HepG2 (cell line): Measurements from ENCODE around the gene DENND1C. TPM values are rescaled to one million over a fixed set of nuclear protein-coding genes. Genes with fewer than 3 reads are reported as not detected.

Experiments
- ARHGAP35 ChIP-seq: sonication (generic); formaldehyde crosslinking; IDR thresholded peaks from 2 replicates; pipeline ENCODE4 v1.9.0; 2022; ENCODE audit warnings: mild to moderate bottlenecking, inconsistent platforms, moderate library complexity, missing genetic modification reagents, borderline replicate concordance
- DPF2 ChIP-seq: sonication (generic); formaldehyde crosslinking; IDR thresholded peaks from 2 replicates; pipeline ENCODE4 v1.4.0; 2020; ENCODE audit warnings: mild to moderate bottlenecking, low read depth, missing genetic modification reagents, borderline replicate concordance
- HDAC6 ChIP-seq: fragments of 200-600 bp; sonication (generic); IDR thresholded peaks from 2 replicates; pipeline ENCODE4 v1.7.0; 2017; ENCODE audit warnings: mild to moderate bottlenecking, antibody characterized with exemption, low read length, low read depth
- IRF1 ChIP-seq: sonication (generic); formaldehyde crosslinking; IDR thresholded peaks from 2 replicates; pipeline ENCODE4 v1.4.0; 2020; ENCODE audit warnings: low read depth, mild to moderate bottlenecking, missing genetic modification reagents
- KDM2A ChIP-seq: sonication (generic); formaldehyde crosslinking; IDR thresholded peaks from 2 replicates; pipeline ENCODE4 v1.4.0; 2020; ENCODE audit warnings: low read depth, missing genetic modification reagents, borderline replicate concordance
- MIER3 ChIP-seq: IDR thresholded peaks from 2 replicates; pipeline ENCODE4 v1.6.1; 2016; ENCODE audit warnings: missing compliant biosample characterization, borderline replicate concordance
- ONECUT2 ChIP-seq: sonication (generic); formaldehyde crosslinking; IDR thresholded peaks from 2 replicates; pipeline ENCODE4 v1.4.0; 2020; ENCODE audit warnings: missing genetic modification reagents
- PBX3 ChIP-seq: sonication (generic); formaldehyde crosslinking; IDR thresholded peaks from 2 replicates; pipeline ENCODE4 v1.8.1; 2023; ENCODE audit warnings: missing genetic modification reagents, inconsistent platforms, borderline replicate concordance
- PHB2 ChIP-seq: fragments of 450-650 bp; IDR thresholded peaks from 2 replicates; pipeline ENCODE4 v1.6.1; 2018; ENCODE audit not compliant: partially characterized antibody
- TGIF2 ChIP-seq: IDR thresholded peaks from 2 replicates; pipeline ENCODE4 v1.6.1; 2016; ENCODE audit warnings: control low read depth, missing compliant biosample characterization
- ZNF282 ChIP-seq: fragments of 450-650 bp; IDR thresholded peaks from 2 replicates; pipeline ENCODE4 v1.6.1; 2018; ENCODE audit not compliant: partially characterized antibody
- ZNF333 ChIP-seq: sonication (generic); formaldehyde crosslinking; IDR thresholded peaks from 2 replicates; pipeline ENCODE4 v1.4.0; 2020; ENCODE audit warnings: mild to moderate bottlenecking, missing genetic modification reagents, borderline replicate concordance
- ZNF788 ChIP-seq: sonication (generic); formaldehyde crosslinking; IDR thresholded peaks from 2 replicates; pipeline ENCODE4 v1.5.0; 2020; ENCODE audit warnings: mild to moderate bottlenecking, missing genetic modification reagents, borderline replicate concordance
- polyA plus RNA-seq, 8 experiments: library from polyadenylated mRNA; depleted of rRNA in 3 of 8; stranded (reverse) in 7 of 8; unstranded in 1 of 8; fragments of >200 nt; fragmentation: Illumina TruSeq in 4 of 8; extraction: Trizol in 4 of 8; gene quantifications; 2 replicates each; pipeline versions ENCODE4 v1.2.1 to v1.2.3, GENCODE V29; 2011 to 2016; ENCODE audit warnings: low read depth in 4 of 8, missing spikeins in 1 of 8, mixed read lengths in 1 of 8; ENCODE audit not compliant: insufficient read depth in 1 of 8
- total RNA-seq, 5 experiments: library from RNA; depleted of rRNA; stranded (reverse); fragments of >200 nt; fragmentation: Illumina TruSeq; extraction: Trizol; gene quantifications; 2 replicates each; pipeline ENCODE4 v1.2.3, GENCODE V29; 2016; ENCODE audit warnings: low read depth in 1 of 5
- TF ChIP-seq, protein P1 (sequence below): sonication (generic); formaldehyde crosslinking; IDR thresholded peaks from 2 replicates; pipeline ENCODE4 v1.4.0; 2020; ENCODE audit warnings: missing genetic modification reagents
- TF ChIP-seq, protein P2 (sequence below): sonication (generic); formaldehyde crosslinking; IDR thresholded peaks from 2 replicates; pipeline ENCODE4 v1.8.0; 2022; ENCODE audit warnings: mild to moderate bottlenecking, missing genetic modification reagents, borderline replicate concordance

Gene DENND1C
- total and polyA plus RNA-seq, 2 of the 13 experiments (the other 11 are each of a cell fraction or from before 2014, with no cell fraction given) = 0.04 to 0.73 TPM

GRCh38 chr19:6424195-6424938, 57.2 kb downstream of the DENND1C start, which contains the start of gene KHSRP (continued):
- TF ChIP-seq, protein P1, sequence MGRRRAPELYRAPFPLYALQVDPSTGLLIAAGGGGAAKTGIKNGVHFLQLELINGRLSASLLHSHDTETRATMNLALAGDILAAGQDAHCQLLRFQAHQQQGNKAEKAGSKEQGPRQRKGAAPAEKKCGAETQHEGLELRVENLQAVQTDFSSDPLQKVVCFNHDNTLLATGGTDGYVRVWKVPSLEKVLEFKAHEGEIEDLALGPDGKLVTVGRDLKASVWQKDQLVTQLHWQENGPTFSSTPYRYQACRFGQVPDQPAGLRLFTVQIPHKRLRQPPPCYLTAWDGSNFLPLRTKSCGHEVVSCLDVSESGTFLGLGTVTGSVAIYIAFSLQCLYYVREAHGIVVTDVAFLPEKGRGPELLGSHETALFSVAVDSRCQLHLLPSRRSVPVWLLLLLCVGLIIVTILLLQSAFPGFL = no peak
- TF ChIP-seq ZNF282 = no peak
- no peak for TF ChIP-seq DPF2 (CRISPR knock-in tag)
- 0 out of 2 replicates have a peak, but pooled peaks have one; percentile 33 for TF ChIP-seq ZNF788 (CRISPR knock-in tag)
- TF ChIP-seq IRF1 = no peak
- TF ChIP-seq, protein P2, sequence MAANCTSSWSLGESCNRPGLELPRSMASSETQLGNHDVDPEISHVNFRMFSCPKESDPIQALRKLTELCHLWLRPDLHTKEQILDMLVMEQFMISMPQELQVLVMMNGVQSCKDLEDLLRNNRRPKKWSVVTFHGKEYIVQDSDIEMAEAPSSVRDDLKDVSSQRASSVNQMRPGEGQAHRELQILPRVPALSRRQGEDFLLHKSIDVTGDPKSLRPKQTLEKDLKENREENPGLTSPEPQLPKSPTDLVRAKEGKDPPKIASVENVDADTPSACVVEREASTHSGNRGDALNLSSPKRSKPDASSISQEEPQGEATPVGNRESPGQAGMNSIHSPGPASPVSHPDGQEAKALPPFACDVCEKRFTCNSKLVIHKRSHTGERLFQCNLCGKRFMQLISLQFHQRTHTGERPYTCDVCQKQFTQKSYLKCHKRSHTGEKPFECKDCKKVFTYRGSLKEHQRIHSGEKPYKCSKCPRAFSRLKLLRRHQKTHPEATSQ (CRISPR knock-in tag) = no peak
- TF ChIP-seq TGIF2 (CRISPR knock-in tag) = no peak
- no peak for TF ChIP-seq ARHGAP35 (CRISPR knock-in tag)
- TF ChIP-seq KDM2A (CRISPR knock-in tag) = no peak; the same call in 1 of the 2 replicates
- TF ChIP-seq PBX3 (CRISPR knock-in tag) = no peak
- TF ChIP-seq HDAC6 = no peak
- no peak for TF ChIP-seq PHB2
- TF ChIP-seq ZNF333 (CRISPR knock-in tag) = no peak
- no peak for TF ChIP-seq MIER3
- no peak for TF ChIP-seq ONECUT2 (CRISPR knock-in tag)
